Neural crest cell (in vitro differentiated cells): ENCODE measurements around the gene JSRP1. TPM values are rescaled to one million over a fixed set of nuclear protein-coding genes. Genes with fewer than 3 reads are reported as not detected.

Source experiments
- DNase-seq: peaks from one replicate; pipeline ENCODE4 v3.0.0; 2021; ENCODE audit warnings: low read depth, mixed read lengths, low spot score
- H3K27ac Mint-ChIP-seq: one replicate; pipeline ENCODE4 v1.8.0; 2021; ENCODE audit warnings: mild to moderate bottlenecking, mixed read lengths; ENCODE audit not compliant: unreplicated experiment
- H3K27me3 Mint-ChIP-seq: 2 replicates; pipeline ENCODE4 v1.8.0; 2021; ENCODE audit warnings: low read depth, mild to moderate bottlenecking, mixed read lengths
- H3K36me3 Mint-ChIP-seq: 2 replicates; pipeline ENCODE4 v1.8.0; 2021; ENCODE audit warnings: low read depth, mild to moderate bottlenecking, mixed read lengths
- H3K4me1 Mint-ChIP-seq: 2 replicates; pipeline ENCODE4 v1.8.0; 2021; ENCODE audit warnings: mixed read lengths
- H3K4me3 Mint-ChIP-seq: one replicate; pipeline ENCODE4 v1.8.0; 2021; ENCODE audit warnings: mild to moderate bottlenecking, mixed read lengths
- H3K9me3 Mint-ChIP-seq: 2 replicates; pipeline ENCODE4 v1.8.0; 2021; ENCODE audit warnings: mixed read lengths
- CTCF ChIP-seq: fragments of 200-600 bp; sonication (generic); conservative IDR thresholded peaks from 2 replicates; pipeline ENCODE4 v1.5.0; 2021; ENCODE audit warnings: antibody characterized with exemption, mild to moderate bottlenecking
- total RNA-seq: library from RNA; stranded (reverse); gene quantifications from 2 replicates; pipeline ENCODE4 v1.2.1, GENCODE V29; 2021

The JSRP1 gene
- total RNA-seq, 1 donor from 2014 or later = 0.40 TPM

GRCh38 chr19:2269244-2270156 is 13.3 kb upstream of the JSRP1 start:
- TF ChIP-seq CTCF = peak; percentile 47
- peaks cover 24% of the 10 kb centered on the region for H3K4me1 Mint-ChIP-seq
- peak overlapping the region; percentile 94 for H3K4me3 Mint-ChIP-seq
- H3K27ac Mint-ChIP-seq = peak overlapping the region; percentile 92
- H3K36me3 Mint-ChIP-seq = peaks cover 8% of the 10 kb centered on the region
- H3K9me3 Mint-ChIP-seq = no peaks in the 10 kb centered on the region
- H3K27me3 Mint-ChIP-seq = peaks cover 7% of the 10 kb centered on the region
- peak; percentile 99 for DNase-seq

GRCh38 chr19:2268861-2269243 is 12.6 kb upstream of the JSRP1 start:
- H3K27me3 Mint-ChIP-seq = peaks cover 3% of the 10 kb centered on the region
- no peak for DNase-seq
- TF ChIP-seq CTCF = no peak
- peaks cover 5% of the 10 kb centered on the region for H3K36me3 Mint-ChIP-seq
- no peaks in the 10 kb centered on the region for H3K9me3 Mint-ChIP-seq
- H3K4me1 Mint-ChIP-seq = peaks cover 19% of the 10 kb centered on the region
- peak overlapping the region; percentile 35 for H3K27ac Mint-ChIP-seq
- H3K4me3 Mint-ChIP-seq = peak overlapping the region; percentile 94

- DNase-seq = no peak
- Mint-ChIP-seq H3K27me3 (no peaks in the 10 kb centered on the region), H3K4me1 (peaks cover 16% of the 10 kb centered on the region), H3K9me3 (no peaks in the 10 kb centered on the region), H3K36me3 (peaks cover 4% of the 10 kb centered on the region), H3K4me3 (peak overlapping the region; percentile 94), H3K27ac (no peak overlapping the region)
- TF ChIP-seq CTCF = no peak
Observed at GRCh38 chr19:2268480-2268830, 12.2 kb upstream of the JSRP1 start.

GRCh38 chr19:2266183-2266993 is 10.2 kb upstream of the JSRP1 start:
- Mint-ChIP-seq H3K27me3 (no peaks in the 10 kb centered on the region), H3K4me3 (peak overlapping the region; percentile 77), H3K4me1 (peaks cover 6% of the 10 kb centered on the region), H3K36me3 (no peaks in the 10 kb centered on the region), H3K27ac (no peak overlapping the region), H3K9me3 (no peaks in the 10 kb centered on the region)
- TF ChIP-seq CTCF = no peak
- DNase-seq = no peak

GRCh38 chr19:2261438-2262172 is 5.4 kb upstream of the JSRP1 start:
- peak; percentile 66 for TF ChIP-seq CTCF
- Mint-ChIP-seq H3K27me3 (no peaks in the 10 kb centered on the region), H3K27ac (no peak overlapping the region), H3K9me3 (no peaks in the 10 kb centered on the region), H3K4me3 (peak overlapping the region; percentile 64), H3K4me1 (no peaks in the 10 kb centered on the region), H3K36me3 (no peaks in the 10 kb centered on the region)
- peak; percentile 55 for DNase-seq
